HG02970 (cell line): ENCODE data around the gene KDM5B.
"Not testable (repeated sequence)": the region's sequence is repeated elsewhere in the genome, so short reads cannot be mapped to it uniquely, and the experiment has no call there.

Experiments used
- ATAC-seq: cut with Tn5 transposase; IDR thresholded peaks from one replicate; pipeline ENCODE4 v1.9.1; 2021; ENCODE audit warnings: mild to moderate bottlenecking, moderate library complexity, moderate number of reproducible peaks; ENCODE audit not compliant: unreplicated experiment, low FRiP score

The KDM5B gene

GRCh38 chr1:202807926-202808757, at the start of gene KDM5B:
Gene KDM5B, minus strand, starts transcription at chr1:202808421. Its CDS starts 116 bp downstream, at chr1:202808305.
- ATAC-seq = no peak

- ATAC-seq = no peak
Observed at GRCh38 chr1:202857136-202857610, 49.0 kb upstream of the KDM5B start.

- ATAC-seq = no peak
Observed at GRCh38 chr1:202856014-202856413, 47.8 kb upstream of the KDM5B start.

GRCh38 chr1:202854787-202855186, 46.6 kb upstream of the KDM5B start:
- ATAC-seq = no peak

- ATAC-seq = no peak
Observed at GRCh38 chr1:202852163-202852904, 44.1 kb upstream of the KDM5B start.

- no peak for ATAC-seq
Observed at GRCh38 chr1:202850593-202851362, 42.6 kb upstream of the KDM5B start.

- no peak for ATAC-seq
Observed at GRCh38 chr1:202848191-202848542, 39.9 kb upstream of the KDM5B start.

GRCh38 chr1:202844935-202845334, 36.7 kb upstream of the KDM5B start:
- ATAC-seq = no peak

- no peak for ATAC-seq
Observed at GRCh38 chr1:202844259-202844658, 36.0 kb upstream of the KDM5B start.

- ATAC-seq = no peak
Observed at GRCh38 chr1:202843081-202843480, 34.9 kb upstream of the KDM5B start.

GRCh38 chr1:202837746-202838262, 29.6 kb upstream of the KDM5B start:
- ATAC-seq = no peak

GRCh38 chr1:202836623-202837403, 28.6 kb upstream of the KDM5B start:
- ATAC-seq = no peak

- no peak for ATAC-seq
Observed at GRCh38 chr1:202835548-202836072, 27.4 kb upstream of the KDM5B start.

- no peak for ATAC-seq
Observed at GRCh38 chr1:202834771-202835547, 26.7 kb upstream of the KDM5B start.

GRCh38 chr1:202831906-202832305, 23.7 kb upstream of the KDM5B start:
- no peak for ATAC-seq

- not testable (repeated sequence) for ATAC-seq
Observed at GRCh38 chr1:202829223-202829622, 21.0 kb upstream of the KDM5B start.

GRCh38 chr1:202825748-202826147, 17.5 kb upstream of the KDM5B start:
- ATAC-seq = no peak

GRCh38 chr1:202821467-202821866, 13.2 kb upstream of the KDM5B start:
- no peak for ATAC-seq

- no peak for ATAC-seq
Observed at GRCh38 chr1:202818819-202819218, 10.6 kb upstream of the KDM5B start.
